ENCODE measurements around the gene PSMG4.

The PSMG4 gene

GRCh38 chr6:3312604-3313231 is 54.0 kb downstream of the PSMG4 start:
- Histone ChIP-seq H3K4me1 (ENCODE audit: control insufficient read depth, insufficient read depth, low read length) (peaks cover 12% of the 10 kb centered on the region), H3K9me3 (ENCODE audit: control insufficient read depth, low read length) (no peaks in the 10 kb centered on the region), H3K9ac (ENCODE audit: low read length) (no peak overlapping the region), H3K36me3 (ENCODE audit: control insufficient read depth, insufficient read depth, low read length) (no peaks in the 10 kb centered on the region), H3K27me3 (ENCODE audit: control insufficient read depth, insufficient read depth, low read length) (no peaks in the 10 kb centered on the region), H3K4me3 (ENCODE audit: low read length) (no peak overlapping the region)

GRCh38 chr6:3314176-3314575 is 55.4 kb downstream of the PSMG4 start:
- H3K4me1 ChIP-seq (ENCODE audit: control insufficient read depth, insufficient read depth, low read length): peaks cover 12% of the 10 kb centered on the region
- H3K9ac ChIP-seq (ENCODE audit: low read length): no peak overlapping the region
- H3K9me3 ChIP-seq (ENCODE audit: control insufficient read depth, low read length): no peaks in the 10 kb centered on the region
- H3K36me3 ChIP-seq (ENCODE audit: control insufficient read depth, insufficient read depth, low read length): peaks cover 5% of the 10 kb centered on the region
- H3K27me3 ChIP-seq (ENCODE audit: control insufficient read depth, insufficient read depth, low read length): no peaks in the 10 kb centered on the region
- no peak overlapping the region for H3K4me3 ChIP-seq (ENCODE audit: low read length)

DNA sequence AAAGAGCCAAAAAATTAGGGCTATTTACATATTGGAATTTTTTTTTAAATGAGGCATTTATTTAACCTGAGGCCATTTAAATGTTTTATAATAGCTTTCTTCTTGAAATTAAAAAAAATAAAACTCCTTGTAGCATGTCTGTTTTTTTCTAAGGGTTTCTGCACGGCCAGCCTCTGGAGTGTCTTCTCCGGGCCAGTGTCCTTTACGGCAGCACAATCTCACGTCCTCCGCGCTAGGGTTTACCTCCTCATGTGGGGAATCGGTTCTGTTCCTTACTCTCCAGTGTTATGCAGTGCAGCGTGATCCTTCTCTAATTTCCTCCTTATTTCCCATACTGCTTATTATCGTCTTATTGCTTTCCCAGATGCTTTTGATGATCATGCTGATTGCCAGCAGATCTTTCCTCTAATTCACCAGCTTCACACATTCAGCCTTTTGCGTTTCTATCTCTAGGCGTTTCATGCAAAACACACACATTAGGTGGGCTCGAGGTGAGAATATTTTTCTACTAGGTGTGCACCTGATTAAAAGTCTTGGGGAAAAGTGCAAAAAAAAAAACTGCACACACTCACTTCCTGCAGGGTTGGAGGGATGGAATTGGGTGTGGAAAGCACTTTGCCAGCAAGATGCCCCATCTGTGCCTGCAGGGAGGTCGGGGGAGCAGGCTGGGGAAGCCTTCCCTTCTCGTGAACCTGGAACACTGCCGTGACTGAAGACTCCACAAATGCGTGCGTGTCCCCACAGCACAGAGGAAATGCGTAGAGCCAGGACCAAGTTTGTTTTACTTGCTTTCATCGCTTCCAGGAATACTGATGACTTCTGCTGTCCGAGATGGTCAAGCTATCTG is 56.1 kb downstream of the PSMG4 start:
- Histone ChIP-seq H3K9ac (ENCODE audit: low read length) (no peak overlapping the region), H3K4me1 (ENCODE audit: control insufficient read depth, insufficient read depth, low read length) (peaks cover 12% of the 10 kb centered on the region), H3K27me3 (ENCODE audit: control insufficient read depth, insufficient read depth, low read length) (no peaks in the 10 kb centered on the region), H3K9me3 (ENCODE audit: control insufficient read depth, low read length) (no peaks in the 10 kb centered on the region), H3K36me3 (ENCODE audit: control insufficient read depth, insufficient read depth, low read length) (peaks cover 5% of the 10 kb centered on the region), H3K4me3 (ENCODE audit: low read length) (no peak overlapping the region)

DNA sequence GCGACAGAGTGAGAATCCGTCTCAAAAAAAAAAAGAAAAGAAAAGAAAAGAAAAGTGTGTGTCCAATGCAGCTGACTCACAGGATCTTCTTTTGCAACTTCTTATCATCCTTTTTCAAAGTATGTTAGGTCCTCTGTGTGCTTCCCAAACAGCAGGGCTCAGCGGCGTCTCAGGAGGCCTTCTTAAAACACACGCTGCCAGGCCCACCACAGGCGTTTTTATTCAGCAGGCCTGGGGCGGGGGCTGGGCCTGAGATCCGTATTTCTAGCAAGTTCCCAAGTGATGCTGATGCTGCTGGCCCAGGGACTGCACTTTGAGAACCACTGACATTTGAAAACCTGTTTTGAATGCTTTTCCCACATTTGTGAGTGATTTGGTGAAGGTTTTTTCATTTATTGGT is 57.1 kb downstream of the PSMG4 start:
- Histone ChIP-seq H3K4me1 (ENCODE audit: control insufficient read depth, insufficient read depth, low read length) (peaks cover 4% of the 10 kb centered on the region), H3K9ac (ENCODE audit: low read length) (no peak overlapping the region), H3K9me3 (ENCODE audit: control insufficient read depth, low read length) (no peaks in the 10 kb centered on the region), H3K36me3 (ENCODE audit: control insufficient read depth, insufficient read depth, low read length) (peaks cover 5% of the 10 kb centered on the region), H3K27me3 (ENCODE audit: control insufficient read depth, insufficient read depth, low read length) (no peaks in the 10 kb centered on the region), H3K4me3 (ENCODE audit: low read length) (no peak overlapping the region)

DNA sequence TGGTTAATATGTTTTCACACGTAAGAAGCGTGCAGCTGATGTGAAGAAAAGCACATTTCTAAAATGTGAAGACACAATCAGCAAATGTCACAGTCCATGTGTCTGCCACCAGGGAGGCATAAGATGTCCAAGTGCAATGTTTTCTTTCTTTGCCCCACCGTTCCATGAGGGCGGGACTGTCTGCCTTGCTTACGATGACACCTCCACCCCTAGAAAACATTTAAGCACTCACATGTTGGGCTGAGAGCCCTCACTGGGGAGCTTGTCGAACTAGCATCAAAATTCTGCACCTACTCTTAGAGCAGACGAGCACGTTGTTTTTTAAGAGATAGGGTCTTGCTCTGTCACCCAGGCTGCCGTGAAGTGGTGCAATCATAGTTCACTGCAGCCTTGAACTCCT is 57.6 kb downstream of the PSMG4 start:
- H3K27me3 ChIP-seq (ENCODE audit: control insufficient read depth, insufficient read depth, low read length): no peaks in the 10 kb centered on the region
- no peaks in the 10 kb centered on the region for H3K9me3 ChIP-seq (ENCODE audit: control insufficient read depth, low read length)
- H3K4me3 ChIP-seq (ENCODE audit: low read length): no peak overlapping the region
- H3K4me1 ChIP-seq (ENCODE audit: control insufficient read depth, insufficient read depth, low read length): no peaks in the 10 kb centered on the region
- peaks cover 5% of the 10 kb centered on the region for H3K36me3 ChIP-seq (ENCODE audit: control insufficient read depth, insufficient read depth, low read length)
- H3K9ac ChIP-seq (ENCODE audit: low read length): no peak overlapping the region

DNA sequence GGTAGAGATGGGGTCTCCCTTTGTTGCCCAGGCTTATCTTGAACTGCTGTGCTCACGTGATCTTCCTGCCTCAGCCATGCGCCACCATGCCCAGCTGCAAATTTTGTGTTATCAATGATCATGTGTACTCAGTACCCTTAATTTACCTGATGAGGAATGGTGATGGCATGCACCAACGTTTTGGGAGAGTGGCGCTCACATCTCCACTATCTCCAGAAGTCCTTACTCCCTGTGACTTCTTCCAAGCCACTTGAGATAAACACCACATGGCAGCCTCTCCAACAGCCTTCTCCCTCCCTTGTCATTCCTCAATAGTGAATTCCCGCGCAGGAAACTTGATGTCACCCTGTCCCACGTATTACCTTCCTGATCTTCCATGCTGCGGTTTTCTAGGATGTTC is 58.1 kb downstream of the PSMG4 start:
- Histone ChIP-seq H3K4me3 (ENCODE audit: low read length) (no peak overlapping the region), H3K27me3 (ENCODE audit: control insufficient read depth, insufficient read depth, low read length) (no peaks in the 10 kb centered on the region), H3K9me3 (ENCODE audit: control insufficient read depth, low read length) (no peaks in the 10 kb centered on the region), H3K36me3 (ENCODE audit: control insufficient read depth, insufficient read depth, low read length) (peaks cover 5% of the 10 kb centered on the region), H3K4me1 (ENCODE audit: control insufficient read depth, insufficient read depth, low read length) (peaks cover 3% of the 10 kb centered on the region), H3K9ac (ENCODE audit: low read length) (no peak overlapping the region)
